SJCRH30 (cell line): ENCODE measurements around the gene FAM234B. TPM values are rescaled to one million over a fixed set of nuclear protein-coding genes. Genes with fewer than 3 reads are reported as not detected.
A peak's percentile ranks its signal among the peaks of the same experiment; 100 is the strongest.
"Not testable (repeated sequence)": the region's sequence is repeated elsewhere in the genome, so short reads cannot be mapped to it uniquely, and the experiment has no call there.

Experiments used
- DNase-seq, 2 experiments: peaks; one replicate each; pipeline ENCODE4 v3.0.0-alpha.2; 2015 to 2020
- H3K27ac ChIP-seq: fragments of 250-450 bp; sonication (Bioruptor Pico); 2 replicates; pipeline ENCODE4 v1.5.1; 2020; ENCODE audit warnings: mild to moderate bottlenecking, moderate library complexity
- H3K27me3 ChIP-seq: fragments of 250-450 bp; sonication (Bioruptor Pico); 2 replicates; pipeline ENCODE4 v1.5.1; 2020; ENCODE audit warnings: mild to moderate bottlenecking, moderate library complexity
- H3K36me3 ChIP-seq: fragments of 250-450 bp; sonication (Bioruptor Pico); 2 replicates; pipeline ENCODE4 v1.5.1; 2020; ENCODE audit warnings: mild to moderate bottlenecking, moderate library complexity
- H3K4me1 ChIP-seq: fragments of 250-450 bp; sonication (Bioruptor Pico); 2 replicates; pipeline ENCODE4 v1.5.1; 2020; ENCODE audit warnings: mild to moderate bottlenecking, moderate library complexity
- H3K4me3 ChIP-seq: fragments of 250-450 bp; sonication (Bioruptor Pico); 2 replicates; pipeline ENCODE4 v1.5.1; 2020; ENCODE audit warnings: mild to moderate bottlenecking, moderate library complexity
- H3K9me3 ChIP-seq: fragments of 250-450 bp; sonication (Bioruptor Pico); replicated peaks from 2 replicates; pipeline ENCODE4 v1.5.1; 2020; ENCODE audit warnings: mild to moderate bottlenecking, moderate library complexity
- total RNA-seq: library from RNA; depleted of rRNA; stranded (reverse); fragments of >200 nt; shearing (Covaris generic); gene quantifications from 2 replicates; pipeline ENCODE4 v1.2.3, GENCODE V29; 2014

Gene FAM234B
- total RNA-seq, 1 experiment from 2014 or later, result 9.1 TPM

GRCh38 chr12:13033476-13033875 is 10.7 kb upstream of the FAM234B start:
- Histone ChIP-seq H3K27me3 (no peaks in the 10 kb centered on the region), H3K9me3 (no peaks in the 10 kb centered on the region), H3K27ac (no peak overlapping the region), H3K4me1 (peaks cover 9% of the 10 kb centered on the region), H3K4me3 (no peak overlapping the region), H3K36me3 (no peaks in the 10 kb centered on the region)
- peak; percentile 16 to 23 for DNase-seq

- H3K9me3 ChIP-seq, H3K27ac ChIP-seq, H3K4me3 ChIP-seq, H3K27me3 ChIP-seq, DNase-seq, H3K4me1 ChIP-seq, H3K36me3 ChIP-seq: not testable (repeated sequence)
These were observed 8.8 kb upstream of the FAM234B start for GRCh38 chr12:13035335-13035734.

- Histone ChIP-seq H3K27me3 (no peaks in the 10 kb centered on the region), H3K36me3 (no peaks in the 10 kb centered on the region), H3K9me3 (no peaks in the 10 kb centered on the region), H3K4me1 (no peaks in the 10 kb centered on the region), H3K4me3 (no peak overlapping the region), H3K27ac (no peak overlapping the region)
- DNase-seq, result no peak
These were observed 7.3 kb upstream of the FAM234B start for GRCh38 chr12:13036881-13037280.

- DNase-seq, result no peak
These were observed 5.6 kb upstream of the FAM234B start for GRCh38 chr12:13038491-13039161.

GRCh38 chr12:13039328-13039956 is 4.7 kb upstream of the FAM234B start:
- Histone ChIP-seq H3K36me3 (no peaks in the 10 kb centered on the region), H3K9me3 (no peaks in the 10 kb centered on the region)

More at GRCh38 chr12:13038491-13039161, 5.6 kb upstream of the FAM234B start:
- no peaks in the 10 kb centered on the region for H3K4me1 ChIP-seq
- H3K4me3 ChIP-seq, result no peak overlapping the region
- H3K9me3 ChIP-seq, result no peaks in the 10 kb centered on the region
- peaks cover 7% of the 10 kb centered on the region; the same call in 1 of the 2 replicates for H3K27me3 ChIP-seq
- H3K36me3 ChIP-seq, result no peaks in the 10 kb centered on the region
- no peak overlapping the region for H3K27ac ChIP-seq

GRCh38 chr12:13041224-13041623 is 3.0 kb upstream of the FAM234B start:
- Histone ChIP-seq H3K4me3 (no peak overlapping the region), H3K36me3 (no peaks in the 10 kb centered on the region), H3K27me3 (peaks cover 7% of the 10 kb centered on the region; the same call in 1 of the 2 replicates), H3K9me3 (no peaks in the 10 kb centered on the region), H3K4me1 (no peaks in the 10 kb centered on the region), H3K27ac (no peak overlapping the region)
- DNase-seq, result no peak

More at GRCh38 chr12:13039328-13039956, 4.7 kb upstream of the FAM234B start:
- no peak overlapping the region for H3K4me3 ChIP-seq
- H3K27me3 ChIP-seq, result peaks cover 7% of the 10 kb centered on the region; the same call in 1 of the 2 replicates
- DNase-seq, result no peak
- H3K4me1 ChIP-seq, result no peaks in the 10 kb centered on the region
- no peak overlapping the region for H3K27ac ChIP-seq

- DNase-seq, result no peak
- Histone ChIP-seq H3K4me1 (no peaks in the 10 kb centered on the region), H3K27me3 (peaks cover 7% of the 10 kb centered on the region; the same call in 1 of the 2 replicates), H3K4me3 (no peak overlapping the region), H3K9me3 (no peaks in the 10 kb centered on the region), H3K36me3 (no peaks in the 10 kb centered on the region), H3K27ac (no peak overlapping the region)
These were observed 1.4 kb upstream of the FAM234B start for GRCh38 chr12:13042666-13043230.

- Histone ChIP-seq H3K4me3 (peak overlapping the region; percentile 99), H3K9me3 (no peaks in the 10 kb centered on the region), H3K36me3 (no peaks in the 10 kb centered on the region), H3K27me3 (peaks cover 7% of the 10 kb centered on the region; the same call in 1 of the 2 replicates), H3K27ac (no peak overlapping the region), H3K4me1 (no peaks in the 10 kb centered on the region)
- DNase-seq, result no peak
These were observed 722 bp downstream of the FAM234B start for GRCh38 chr12:13044906-13045299.

GRCh38 chr12:13045816-13046215 is 1.6 kb downstream of the FAM234B start:
- H3K4me3 ChIP-seq, result no peak overlapping the region
- DNase-seq, result no peak
- H3K36me3 ChIP-seq, result no peaks in the 10 kb centered on the region
- no peaks in the 10 kb centered on the region for H3K9me3 ChIP-seq
- peaks cover 7% of the 10 kb centered on the region; the same call in 1 of the 2 replicates for H3K27me3 ChIP-seq
- H3K27ac ChIP-seq, result no peak overlapping the region
- no peaks in the 10 kb centered on the region for H3K4me1 ChIP-seq

- H3K27ac ChIP-seq, result no peak overlapping the region
- no peaks in the 10 kb centered on the region for H3K9me3 ChIP-seq
- no peak for DNase-seq
- H3K4me1 ChIP-seq, result no peaks in the 10 kb centered on the region
- H3K27me3 ChIP-seq, result peaks cover 7% of the 10 kb centered on the region; the same call in 1 of the 2 replicates
- H3K36me3 ChIP-seq, result no peaks in the 10 kb centered on the region
- H3K4me3 ChIP-seq, result no peak overlapping the region
These were observed 2.8 kb downstream of the FAM234B start for GRCh38 chr12:13046964-13047363.

GRCh38 chr12:13049816-13050215 is 5.6 kb downstream of the FAM234B start:
- H3K9me3 ChIP-seq, result peaks cover 12% of the 10 kb centered on the region
- no peak overlapping the region for H3K27ac ChIP-seq
- no peaks in the 10 kb centered on the region for H3K4me1 ChIP-seq
- DNase-seq, result no peak
- H3K27me3 ChIP-seq, result no peaks in the 10 kb centered on the region
- H3K4me3 ChIP-seq, result no peak overlapping the region
- no peaks in the 10 kb centered on the region for H3K36me3 ChIP-seq

- Histone ChIP-seq H3K36me3 (peaks cover 3% of the 10 kb centered on the region; the same call in 1 of the 2 replicates), H3K27me3 (no peaks in the 10 kb centered on the region), H3K27ac (no peak overlapping the region), H3K4me1 (no peaks in the 10 kb centered on the region), H3K4me3 (no peak overlapping the region), H3K9me3 (peaks cover 12% of the 10 kb centered on the region)
- no peak for DNase-seq
These were observed 8.2 kb downstream of the FAM234B start for GRCh38 chr12:13052421-13052820.

- H3K4me1 ChIP-seq, H3K27me3 ChIP-seq, H3K27ac ChIP-seq, DNase-seq, H3K36me3 ChIP-seq, H3K4me3 ChIP-seq: not testable (repeated sequence)
- H3K9me3 ChIP-seq, result peaks cover 12% of the 10 kb centered on the region
These were observed 9.4 kb downstream of the FAM234B start for GRCh38 chr12:13053617-13054016.

GRCh38 chr12:13060581-13060980 is 16.4 kb downstream of the FAM234B start:
- no peaks in the 10 kb centered on the region for H3K4me1 ChIP-seq
- H3K27ac ChIP-seq, result no peak overlapping the region
- no peaks in the 10 kb centered on the region for H3K9me3 ChIP-seq
- no peak for DNase-seq
- no peak overlapping the region for H3K4me3 ChIP-seq
- H3K27me3 ChIP-seq, result no peaks in the 10 kb centered on the region
- peaks cover 11% of the 10 kb centered on the region; the same call in 1 of the 2 replicates for H3K36me3 ChIP-seq

- Histone ChIP-seq H3K4me3 (no peak overlapping the region), H3K4me1 (no peaks in the 10 kb centered on the region), H3K27me3 (no peaks in the 10 kb centered on the region), H3K27ac (no peak overlapping the region), H3K36me3 (peaks cover 8% of the 10 kb centered on the region; the same call in 1 of the 2 replicates), H3K9me3 (no peaks in the 10 kb centered on the region)
- no peak for DNase-seq
These were observed 17.2 kb downstream of the FAM234B start for GRCh38 chr12:13061377-13061776.
